BLaER1 treated with 17β-estradiol and CSF1 and Interleukin-3, amounts not matched to agents 10 nM and 100 nM (cell line): ENCODE measurements around the gene PDE1A.

Experiments
- H3K27ac ChIP-seq, 11 experiments: shearing (Covaris generic); formaldehyde crosslinking; 2 replicates each; pipeline ENCODE4 v1.8.1; 2022
- H3K27me3 ChIP-seq, 11 experiments: shearing (Covaris generic); formaldehyde crosslinking; 2 replicates each; pipeline ENCODE4 v1.8.1; 2022
- H3K36me3 ChIP-seq, 11 experiments: shearing (Covaris generic); formaldehyde crosslinking; 2 replicates each; pipeline ENCODE4 v1.8.1; 2022
- H3K4me1 ChIP-seq, 10 experiments: shearing (Covaris generic); formaldehyde crosslinking; 2 replicates each; pipeline ENCODE4 v1.8.1; 2022
- H3K4me2 ChIP-seq, 11 experiments: shearing (Covaris generic); formaldehyde crosslinking; 2 replicates each; pipeline ENCODE4 v1.8.1; 2022
- H3K4me3 ChIP-seq, 10 experiments: shearing (Covaris generic); formaldehyde crosslinking; 2 replicates each; pipeline ENCODE4 v1.8.1; 2022
- H3K9ac ChIP-seq, 11 experiments: shearing (Covaris generic); formaldehyde crosslinking; 2 replicates each; pipeline ENCODE4 v1.8.1; 2022
- H3K9me3 ChIP-seq, 11 experiments: shearing (Covaris generic); formaldehyde crosslinking; replicated peaks in 1 of 11; 2 replicates each; pipeline ENCODE4 v1.8.1; 2022
- H4K20me1 ChIP-seq, 11 experiments: shearing (Covaris generic); formaldehyde crosslinking; 2 replicates each; pipeline ENCODE4 v1.8.1; 2022
- Cebpa-rat ChIP-seq, 11 experiments: shearing (Covaris generic); IDR thresholded peaks; 2 replicates each; pipeline ENCODE4 v1.8.1; 2022

The PDE1A gene

GRCh38 chr2:182220335-182220734 lies 206.5 kb downstream of the PDE1A start:
- Histone ChIP-seq H3K4me3 (no peak overlapping the region), H3K36me3 (no peaks in the 10 kb centered on the region), H3K9me3 (no peaks in the 10 kb centered on the region), H4K20me1 (no peaks in the 10 kb centered on the region), H3K27ac (no peak overlapping the region), H3K9ac (no peak overlapping the region), H3K4me1 (no peaks in the 10 kb centered on the region), H3K4me2 (no peak overlapping the region), H3K27me3 (no peaks in the 10 kb centered on the region)
- no peak for TF ChIP-seq Cebpa-rat (IDR thresholded peaks at IDR 0.05)

GRCh38 chr2:182210669-182211068 lies 216.2 kb downstream of the PDE1A start:
- no peak for TF ChIP-seq Cebpa-rat (IDR thresholded peaks at IDR 0.05)
- Histone ChIP-seq H3K27ac (no peak overlapping the region), H3K4me1 (no peaks in the 10 kb centered on the region), H3K9me3 (peaks cover 0 to 15% (median 10%) of the 10 kb centered on the region in 11 experiments; a peak in 9 of 22 replicates), H3K27me3 (no peaks in the 10 kb centered on the region), H3K9ac (no peak overlapping the region), H3K4me3 (no peak overlapping the region), H4K20me1 (no peaks in the 10 kb centered on the region), H3K36me3 (no peaks in the 10 kb centered on the region), H3K4me2 (no peak overlapping the region)

- Histone ChIP-seq H3K36me3 (no peaks in the 10 kb centered on the region), H3K9me3 (peaks cover 0 to 15% (median 10%) of the 10 kb centered on the region in 11 experiments; a peak in 9 of 22 replicates), H3K9ac (no peak overlapping the region), H3K4me1 (no peaks in the 10 kb centered on the region), H3K27me3 (no peaks in the 10 kb centered on the region), H3K27ac (no peak overlapping the region), H3K4me2 (no peak overlapping the region), H3K4me3 (no peak overlapping the region), H4K20me1 (no peaks in the 10 kb centered on the region)
- TF ChIP-seq Cebpa-rat (IDR thresholded peaks at IDR 0.05): no peak
Observed at GRCh38 chr2:182208421-182208820, 218.4 kb downstream of the PDE1A start.

GRCh38 chr2:182207049-182207746 lies 219.6 kb downstream of the PDE1A start:
- no peaks in the 10 kb centered on the region for H3K27me3 ChIP-seq
- TF ChIP-seq Cebpa-rat (IDR thresholded peaks at IDR 0.05): no peak
- H3K9me3 ChIP-seq: peaks cover 0 to 15% (median 10%) of the 10 kb centered on the region in 11 experiments; a peak in 9 of 22 replicates
- no peaks in the 10 kb centered on the region for H3K4me1 ChIP-seq
- H4K20me1 ChIP-seq: no peaks in the 10 kb centered on the region
- no peaks in the 10 kb centered on the region for H3K36me3 ChIP-seq
- H3K4me2 ChIP-seq: no peak overlapping the region
- H3K9ac ChIP-seq: no peak overlapping the region
- H3K27ac ChIP-seq: no peak overlapping the region
- no peak overlapping the region for H3K4me3 ChIP-seq

- Histone ChIP-seq H3K27me3 (no peaks in the 10 kb centered on the region), H3K4me2 (no peak overlapping the region), H3K4me1 (no peaks in the 10 kb centered on the region), H3K9me3 (no peaks in the 10 kb centered on the region), H3K36me3 (no peaks in the 10 kb centered on the region), H4K20me1 (no peaks in the 10 kb centered on the region), H3K27ac (no peak overlapping the region), H3K4me3 (no peak overlapping the region), H3K9ac (no peak overlapping the region)
- no peak for TF ChIP-seq Cebpa-rat (IDR thresholded peaks at IDR 0.05)
Observed at GRCh38 chr2:182197529-182197928, 229.3 kb downstream of the PDE1A start.

GRCh38 chr2:182193291-182193690 lies 233.5 kb downstream of the PDE1A start:
- Histone ChIP-seq H3K27me3 (no peaks in the 10 kb centered on the region), H3K36me3 (no peaks in the 10 kb centered on the region), H3K9me3 (no peaks in the 10 kb centered on the region), H3K9ac (no peak overlapping the region), H3K27ac (no peak overlapping the region), H3K4me3 (no peak overlapping the region), H3K4me2 (no peak overlapping the region), H4K20me1 (no peaks in the 10 kb centered on the region), H3K4me1 (no peaks in the 10 kb centered on the region)
- TF ChIP-seq Cebpa-rat (IDR thresholded peaks at IDR 0.05): no peak

- H3K27ac ChIP-seq: no peak overlapping the region
- no peaks in the 10 kb centered on the region for H3K36me3 ChIP-seq
Observed at GRCh38 chr2:182191061-182191460, 235.8 kb downstream of the PDE1A start.

GRCh38 chr2:182187130-182187529 lies 239.7 kb downstream of the PDE1A start:
- Histone ChIP-seq H3K9ac (no peak overlapping the region), H3K4me3 (no peak overlapping the region), H3K36me3 (no peaks in the 10 kb centered on the region), H3K9me3 (peaks cover 5 to 14% (median 11%) of the 10 kb centered on the region in 11 experiments; a peak in 20 of 22 replicates), H4K20me1 (no peaks in the 10 kb centered on the region), H3K27ac (no peak overlapping the region), H3K27me3 (no peaks in the 10 kb centered on the region), H3K4me2 (no peak overlapping the region), H3K4me1 (no peaks in the 10 kb centered on the region)
- no peak for TF ChIP-seq Cebpa-rat (IDR thresholded peaks at IDR 0.05)

More at GRCh38 chr2:182191061-182191460, 235.8 kb downstream of the PDE1A start:
- Histone ChIP-seq H3K9me3 (no peaks in the 10 kb centered on the region), H3K9ac (no peak overlapping the region), H3K4me3 (no peak overlapping the region), H3K27me3 (no peaks in the 10 kb centered on the region), H3K4me2 (no peak overlapping the region), H4K20me1 (no peaks in the 10 kb centered on the region), H3K4me1 (no peaks in the 10 kb centered on the region)
- no peak for TF ChIP-seq Cebpa-rat (IDR thresholded peaks at IDR 0.05)

GRCh38 chr2:182186132-182186735 lies 240.6 kb downstream of the PDE1A start:
- peaks cover 5 to 14% (median 11%) of the 10 kb centered on the region in 11 experiments; a peak in 20 of 22 replicates for H3K9me3 ChIP-seq
- H3K4me3 ChIP-seq: no peak overlapping the region
- no peak for TF ChIP-seq Cebpa-rat (IDR thresholded peaks at IDR 0.05)
- no peaks in the 10 kb centered on the region for H3K4me1 ChIP-seq
- H3K27ac ChIP-seq: no peak overlapping the region
- H3K9ac ChIP-seq: no peak overlapping the region
- no peaks in the 10 kb centered on the region for H3K36me3 ChIP-seq
- no peaks in the 10 kb centered on the region for H3K27me3 ChIP-seq
- H3K4me2 ChIP-seq: no peak overlapping the region
- no peaks in the 10 kb centered on the region for H4K20me1 ChIP-seq

GRCh38 chr2:182182436-182182835 lies 244.4 kb downstream of the PDE1A start:
- Histone ChIP-seq H3K9ac (no peak overlapping the region), H4K20me1 (no peaks in the 10 kb centered on the region), H3K9me3 (peaks cover 5 to 14% (median 11%) of the 10 kb centered on the region in 11 experiments; a peak in 20 of 22 replicates), H3K27me3 (no peaks in the 10 kb centered on the region), H3K4me1 (no peaks in the 10 kb centered on the region), H3K4me3 (no peak overlapping the region), H3K27ac (no peak overlapping the region), H3K4me2 (no peak overlapping the region), H3K36me3 (no peaks in the 10 kb centered on the region)
- no peak for TF ChIP-seq Cebpa-rat (IDR thresholded peaks at IDR 0.05)
